Thyroid gland (tissue), 4 donors: ENCODE results near the gene RAB11FIP3. TPM values are rescaled to one million over a fixed set of nuclear protein-coding genes. Genes with fewer than 3 reads are reported as not detected.
"Not testable (repeated sequence)": the region's sequence is repeated elsewhere in the genome, so short reads cannot be mapped to it uniquely, and the experiment has no call there.

ENCODE experiments used
- DNase-seq, 2 donors: peaks; one replicate each; pipeline ENCODE4 v3.0.0-alpha.2; 2019
- H3K27ac ChIP-seq, 3 donors: fragments of 200-600 bp; sonication (generic); 1 replicate in 2 of 3; 2 replicates in 1 of 3; pipeline ENCODE4 v1.5.1; 2016 to 2019; ENCODE audit warnings: mild to moderate bottlenecking in 1 of 3, moderate library complexity in 1 of 3
- H3K27me3 ChIP-seq: fragments of 200-600 bp; sonication (generic); one replicate; pipeline ENCODE4 v1.5.1; 2019
- H3K36me3 ChIP-seq, 2 donors: fragments of 200-600 bp; sonication (generic); one replicate each; pipeline ENCODE4 v1.5.1; 2016 to 2019
- H3K4me1 ChIP-seq, 2 donors: fragments of 200-600 bp; sonication (generic); one replicate each; pipeline ENCODE4 v1.5.1; 2017 to 2019
- H3K4me3 ChIP-seq, 3 donors: fragments of 200-600 bp; sonication (generic); replicated peaks in 1 of 3; 1 replicate in 2 of 3; 2 replicates in 1 of 3; pipeline ENCODE4 v1.5.1; 2016; ENCODE audit warnings: mild to moderate bottlenecking in 1 of 3
- H3K9me3 ChIP-seq: fragments of 200-600 bp; sonication (generic); one replicate; pipeline ENCODE4 v1.5.1; 2017
- POLR2A ChIP-seq, 2 donors: fragments of 450-650 bp; IDR thresholded peaks; one replicate each; pipeline ENCODE4 v1.6.1; 2017; ENCODE audit warnings: antibody characterized with exemption in 2 of 2, mild to moderate bottlenecking in 2 of 2, moderate library complexity in 1 of 2
- WGBS, 2 donors: methylation state at CpG; one replicate each; pipeline ENCODE4 v1.1.5; 2017; 5-methylcytosine and 5-hydroxymethylcytosine counted together
- intact Hi-C: fragments of 100-400 bp; cut with DNase I; formaldehyde crosslinking; loops from one replicate; pipeline ENCODE4 v1.15.1; 2023
- total RNA-seq, 4 donors: library from RNA; depleted of rRNA; stranded (reverse); fragments of >200 nt; gene quantifications; one replicate each; pipeline ENCODE4 v1.2.3, GENCODE V29; 2016
- TF ChIP-seq, protein P1 (sequence below), 6 experiments: fragments of 200-600 bp in 3 of 6; fragments of 450-650 bp in 3 of 6; sonication (generic) in 3 of 6; IDR thresholded peaks; one replicate each; pipeline ENCODE4 v1.5.1; 2016 to 2019; ENCODE audit warnings: antibody characterized with exemption in 6 of 6, mild to moderate bottlenecking in 2 of 6, inconsistent platforms in 1 of 6, moderate library complexity in 1 of 6

Gene RAB11FIP3
- total RNA-seq, 4 donors from 2014 or later, result 26.6 to 34.3 (median 28.0) TPM

DNA sequence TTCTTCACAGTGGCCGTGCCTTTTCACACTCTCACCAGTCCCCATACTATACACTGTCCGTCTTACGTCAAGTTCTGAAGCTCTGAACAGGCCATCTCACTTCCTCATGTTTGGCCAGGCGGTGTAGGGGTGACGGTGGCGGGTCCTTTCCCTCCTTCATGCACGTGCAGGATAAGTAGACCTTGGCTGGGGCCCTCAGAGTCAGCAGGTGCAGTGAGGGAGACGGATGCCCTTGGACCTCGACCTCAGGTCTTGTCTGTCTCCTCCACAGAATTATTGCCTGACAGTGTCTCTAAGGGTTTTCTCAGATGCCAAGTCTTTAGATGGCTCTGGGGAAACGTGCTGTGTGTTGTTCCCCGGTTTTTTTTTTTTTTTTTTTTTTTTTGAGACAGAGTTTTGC is 37.6 kb downstream of the RAB11FIP3 start:
- Histone ChIP-seq H3K27ac (no peak overlapping the region), H3K27me3 (no peaks in the 10 kb centered on the region), H3K9me3 (no peaks in the 10 kb centered on the region), H3K4me1 (peaks cover 0 to under 1% of the 10 kb centered on the region in 2 donors), H3K36me3 (no peaks in the 10 kb centered on the region), H3K4me3 (no peak overlapping the region)
- intact Hi-C loops, result no loop called here
- WGBS, 2 donors, result 86% methylated on average over 11 of the region's 11 CpGs
- no peak for DNase-seq
- TF ChIP-seq POLR2A (IDR thresholded peaks at IDR 0.05), result no peak
- TF ChIP-seq, protein P1, sequence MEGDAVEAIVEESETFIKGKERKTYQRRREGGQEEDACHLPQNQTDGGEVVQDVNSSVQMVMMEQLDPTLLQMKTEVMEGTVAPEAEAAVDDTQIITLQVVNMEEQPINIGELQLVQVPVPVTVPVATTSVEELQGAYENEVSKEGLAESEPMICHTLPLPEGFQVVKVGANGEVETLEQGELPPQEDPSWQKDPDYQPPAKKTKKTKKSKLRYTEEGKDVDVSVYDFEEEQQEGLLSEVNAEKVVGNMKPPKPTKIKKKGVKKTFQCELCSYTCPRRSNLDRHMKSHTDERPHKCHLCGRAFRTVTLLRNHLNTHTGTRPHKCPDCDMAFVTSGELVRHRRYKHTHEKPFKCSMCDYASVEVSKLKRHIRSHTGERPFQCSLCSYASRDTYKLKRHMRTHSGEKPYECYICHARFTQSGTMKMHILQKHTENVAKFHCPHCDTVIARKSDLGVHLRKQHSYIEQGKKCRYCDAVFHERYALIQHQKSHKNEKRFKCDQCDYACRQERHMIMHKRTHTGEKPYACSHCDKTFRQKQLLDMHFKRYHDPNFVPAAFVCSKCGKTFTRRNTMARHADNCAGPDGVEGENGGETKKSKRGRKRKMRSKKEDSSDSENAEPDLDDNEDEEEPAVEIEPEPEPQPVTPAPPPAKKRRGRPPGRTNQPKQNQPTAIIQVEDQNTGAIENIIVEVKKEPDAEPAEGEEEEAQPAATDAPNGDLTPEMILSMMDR (IDR thresholded peaks at IDR 0.05), result no peak

DNA sequence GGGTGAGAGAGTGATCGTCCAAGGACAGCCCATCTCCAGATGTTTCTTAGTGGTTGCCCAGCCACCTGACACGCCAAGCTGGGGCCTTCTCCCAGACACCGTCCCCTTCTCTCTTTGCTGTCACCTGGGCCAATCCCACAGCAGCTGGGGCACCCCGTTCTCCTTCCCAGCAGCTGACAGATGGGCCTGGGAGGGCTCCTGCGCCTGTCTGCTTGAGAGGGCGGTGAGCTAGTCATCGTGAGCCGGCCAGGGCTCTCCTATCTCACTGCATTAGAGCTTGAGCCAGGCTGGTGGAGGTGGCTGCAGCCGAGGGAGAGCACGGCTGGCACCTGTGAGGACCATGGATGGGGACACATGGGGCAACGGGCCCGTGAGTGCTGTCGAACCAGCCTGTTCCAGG is 41.2 kb downstream of the RAB11FIP3 start:
- WGBS, 2 donors, result 79 to 89% methylated on average over 5 to 8 of the region's 13 CpGs
- no peaks in the 10 kb centered on the region for H3K9me3 ChIP-seq
- no peaks in the 10 kb centered on the region for H3K36me3 ChIP-seq
- H3K27ac ChIP-seq, result no peak overlapping the region
- H3K4me1 ChIP-seq, result no peaks in the 10 kb centered on the region
- DNase-seq, result no peak
- intact Hi-C loops, result no loop called here
- H3K4me3 ChIP-seq, result no peak overlapping the region
- TF ChIP-seq, protein P1 (IDR thresholded peaks at IDR 0.05), result no peak
- no peak for TF ChIP-seq POLR2A (IDR thresholded peaks at IDR 0.05)
- no peaks in the 10 kb centered on the region for H3K27me3 ChIP-seq

DNA sequence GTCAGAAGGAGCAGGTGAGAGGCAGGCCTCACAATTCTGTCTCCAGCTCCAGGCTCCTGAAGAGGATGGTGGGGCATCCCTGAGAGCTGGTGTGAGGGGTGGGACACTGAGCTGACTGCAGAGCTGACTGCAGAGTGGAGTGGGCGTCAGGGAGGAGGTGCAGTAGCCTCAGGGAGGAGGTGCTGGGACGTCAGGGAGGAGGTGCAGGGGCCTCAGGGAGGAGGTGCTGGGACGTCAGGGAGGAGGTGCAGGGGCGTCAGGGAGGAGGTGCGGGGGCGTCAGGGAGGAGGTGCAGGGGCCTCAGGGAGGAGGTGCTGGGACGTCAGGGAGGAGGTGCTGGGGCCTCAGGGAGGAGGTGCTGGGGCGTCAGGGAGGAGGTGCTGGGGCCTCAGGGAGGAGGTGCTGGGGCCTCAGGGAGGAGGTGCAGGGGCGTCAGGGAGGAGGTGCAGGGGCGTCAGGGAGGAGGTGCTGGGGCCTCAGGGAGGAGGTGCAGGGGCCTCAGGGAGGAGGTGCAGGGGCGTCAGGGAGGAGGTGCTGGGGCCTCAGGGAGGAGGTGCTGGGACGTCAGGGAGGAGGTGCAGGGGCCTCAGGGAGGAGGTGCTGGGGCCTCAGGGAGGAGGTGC is 41.9 kb downstream of the RAB11FIP3 start:
- intact Hi-C loops, result not testable (repeated sequence)

DNA sequence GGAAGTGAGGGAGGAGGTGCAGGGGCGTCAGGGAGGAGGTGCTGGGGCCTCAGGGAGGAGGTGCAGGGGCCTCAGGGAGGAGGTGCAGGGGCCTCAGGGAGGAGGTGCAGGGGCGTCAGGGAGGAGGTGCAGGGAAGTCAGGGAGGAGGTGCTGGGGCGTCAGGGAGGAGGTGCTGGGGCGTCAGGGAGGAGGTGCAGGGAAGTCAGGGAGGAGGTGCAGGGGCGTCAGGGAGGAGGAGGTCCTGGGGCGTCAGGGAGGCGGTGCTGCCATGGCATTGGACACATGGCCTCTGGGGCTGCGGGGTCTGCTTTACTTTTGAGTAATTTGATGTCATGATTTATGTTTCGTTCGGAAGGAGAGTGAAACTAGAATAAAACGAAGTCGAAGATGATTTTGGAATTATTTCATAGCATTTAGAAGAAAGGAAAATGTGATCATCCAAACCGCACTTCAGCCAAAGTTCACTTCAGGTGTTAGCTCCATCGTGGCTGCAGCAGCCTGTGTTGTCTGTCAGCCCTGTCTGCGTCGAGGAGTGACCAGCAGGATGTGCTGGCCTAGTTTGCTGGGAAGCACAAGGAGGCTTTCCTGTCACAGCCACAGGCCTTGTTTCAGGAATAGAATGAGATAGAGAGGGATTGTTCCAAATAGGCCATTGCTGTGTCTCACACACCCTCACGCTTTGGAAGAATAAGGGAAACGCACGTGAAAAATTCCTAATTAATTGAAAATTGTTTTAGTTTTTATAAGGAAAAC is 42.8 kb downstream of the RAB11FIP3 start:
- Histone ChIP-seq H3K27ac (no peak overlapping the region), H3K36me3 (no peaks in the 10 kb centered on the region), H3K4me1 (no peaks in the 10 kb centered on the region), H3K9me3 (no peaks in the 10 kb centered on the region), H3K27me3 (no peaks in the 10 kb centered on the region), H3K4me3 (no peak overlapping the region)
- intact Hi-C loops, result no loop called here
- DNase-seq, result no peak
- 85% methylated on average over 16 to 17 of the region's 19 CpGs for WGBS, 2 donors
- TF ChIP-seq POLR2A (IDR thresholded peaks at IDR 0.05), result no peak
- TF ChIP-seq, protein P1 (IDR thresholded peaks at IDR 0.05), result no peak

More for the DNA sequence above, 41.9 kb downstream of the RAB11FIP3 start:
- not testable (repeated sequence) for H3K36me3 ChIP-seq, H3K4me3 ChIP-seq, H3K27ac ChIP-seq, DNase-seq, H3K9me3 ChIP-seq, H3K4me1 ChIP-seq, H3K27me3 ChIP-seq
- 78 to 84% methylated on average over 9 to 11 of the region's 12 CpGs for WGBS, 2 donors

DNA sequence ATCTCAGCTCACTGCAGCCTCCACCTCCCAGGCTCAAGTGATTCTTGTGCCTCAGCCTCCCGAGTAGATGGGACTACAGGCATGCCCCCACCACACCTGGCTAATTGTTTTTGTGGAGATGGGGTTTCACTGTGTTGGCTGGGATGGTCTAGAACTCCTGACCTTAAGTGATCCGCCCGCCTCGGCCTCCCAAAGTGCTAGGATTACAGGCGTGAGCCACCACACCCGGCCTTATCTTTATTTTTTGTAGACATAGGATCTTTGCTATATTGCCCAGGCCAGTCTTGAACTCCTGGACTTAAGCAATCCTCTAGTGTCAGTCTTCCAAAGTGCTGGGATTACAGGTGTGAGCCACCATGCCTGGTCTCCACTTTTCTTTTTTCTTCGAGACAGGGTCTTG is 44.0 kb downstream of the RAB11FIP3 start:
- H3K9me3 ChIP-seq, H3K4me3 ChIP-seq, H3K36me3 ChIP-seq, H3K27ac ChIP-seq, intact Hi-C loops, DNase-seq, H3K4me1 ChIP-seq, H3K27me3 ChIP-seq: not testable (repeated sequence)
- WGBS, 2 donors, result 96 to 99% methylated on average over 7 of the region's 7 CpGs

DNA sequence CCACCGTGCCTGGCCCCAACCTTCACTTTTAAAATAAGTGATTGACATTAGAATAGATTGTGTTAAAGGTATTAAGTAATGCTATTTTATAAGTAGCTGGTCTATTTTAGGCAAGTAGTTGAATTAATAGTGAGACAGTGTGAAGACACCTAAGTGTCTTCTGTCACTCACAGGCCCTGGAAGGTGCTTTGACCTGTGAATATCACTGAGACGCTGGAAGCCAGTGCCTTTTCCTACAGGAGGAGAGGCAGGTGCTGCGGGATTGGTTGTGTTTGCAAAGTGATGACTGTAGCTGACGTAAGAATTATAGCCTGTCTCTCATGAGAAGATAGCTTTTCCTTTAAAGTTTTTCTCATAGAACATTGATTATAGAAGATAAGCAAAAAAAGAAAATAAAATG is 45.0 kb downstream of the RAB11FIP3 start:
- no peaks in the 10 kb centered on the region for H3K36me3 ChIP-seq
- H3K4me3 ChIP-seq, result no peak overlapping the region
- TF ChIP-seq, protein P1 (IDR thresholded peaks at IDR 0.05), result no peak
- no peak for TF ChIP-seq POLR2A (IDR thresholded peaks at IDR 0.05)
- no peaks in the 10 kb centered on the region for H3K27me3 ChIP-seq
- WGBS, 2 donors, result 91 to 95% methylated on average over 4 of the region's 4 CpGs
- no peak for DNase-seq
- H3K4me1 ChIP-seq, result no peaks in the 10 kb centered on the region
- H3K27ac ChIP-seq, result no peak overlapping the region
- intact Hi-C loops, result no loop called here
- no peaks in the 10 kb centered on the region for H3K9me3 ChIP-seq
